Measurements from ENCODE around the gene CCL26.
"Not testable (repeated sequence)": the region's sequence is repeated elsewhere in the genome, so short reads cannot be mapped to it uniquely, and the experiment has no call there.

CCL26 gene

GRCh38 chr7:75795831-75796285, 23.8 kb upstream of the CCL26 start:
- no peak overlapping the region for H3K4me3 ChIP-seq (ENCODE audit: control insufficient read depth, low read depth, low read length)
- DNase-seq (ENCODE audit: low read depth) = no peak
- TF ChIP-seq CTCF (IDR thresholded peaks at IDR 0.05; ENCODE audit: control insufficient read depth, insufficient read depth, low read depth, low read length, missing control alignments) = no peak

DNA sequence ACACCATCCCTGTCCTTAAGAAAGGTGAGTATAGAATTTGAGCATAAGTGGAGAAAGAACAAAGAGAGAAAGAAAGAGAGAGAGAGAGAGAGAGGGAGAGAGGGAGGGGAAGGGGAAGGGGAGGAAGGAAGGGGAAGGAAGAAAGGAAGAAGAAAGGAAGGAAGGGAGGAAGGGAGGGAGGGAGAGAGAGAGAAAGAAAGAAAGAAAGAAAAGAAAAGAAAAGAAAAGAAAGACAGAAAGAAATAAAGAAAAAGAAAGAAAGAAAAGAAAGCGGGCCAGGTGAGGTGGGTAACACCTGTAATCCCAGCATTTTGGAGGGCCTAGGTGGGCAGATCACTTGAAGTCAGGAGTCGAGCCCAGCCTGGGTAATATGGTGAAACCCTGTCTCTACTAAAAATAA, 21.7 kb upstream of the CCL26 start:
- no peak for TF ChIP-seq CTCF (IDR thresholded peaks at IDR 0.05; ENCODE audit: control insufficient read depth, insufficient read depth, low read depth, low read length, missing control alignments)
- no peak overlapping the region for H3K4me3 ChIP-seq (ENCODE audit: control insufficient read depth, low read depth, low read length)
- DNase-seq (ENCODE audit: low read depth) = no peak

DNA sequence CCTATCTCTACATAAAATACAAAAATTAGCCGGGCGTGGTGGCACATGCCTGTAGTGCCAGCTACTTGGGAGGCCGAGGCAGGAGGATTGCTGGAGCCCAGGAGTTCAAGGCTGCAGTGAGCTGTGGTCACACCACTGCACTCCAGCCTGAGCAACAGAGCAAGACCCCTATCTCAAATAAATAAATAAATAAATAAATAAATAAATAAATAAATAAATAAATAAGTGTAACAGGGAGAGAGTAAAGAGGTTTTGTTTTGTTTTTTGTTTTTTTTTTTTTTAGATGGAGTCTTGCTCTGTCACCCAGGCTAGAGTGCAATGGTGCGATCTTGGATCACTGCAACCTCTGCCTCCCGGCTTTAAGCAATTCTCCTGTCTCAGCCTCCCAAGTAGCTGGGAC, 20.6 kb upstream of the CCL26 start:
- DNase-seq (ENCODE audit: low read depth); H3K4me3 ChIP-seq (ENCODE audit: control insufficient read depth, low read depth, low read length): not testable (repeated sequence)

- no peak for TF ChIP-seq CTCF (IDR thresholded peaks at IDR 0.05; ENCODE audit: control insufficient read depth, insufficient read depth, low read depth, low read length, missing control alignments)
- no peak overlapping the region for H3K4me3 ChIP-seq (ENCODE audit: control insufficient read depth, low read depth, low read length)
- DNase-seq (ENCODE audit: low read depth) = no peak
These were observed 17.4 kb upstream of the CCL26 start for GRCh38 chr7:75789361-75789924.

GRCh38 chr7:75788154-75788847, 16.3 kb upstream of the CCL26 start:
- H3K4me3 ChIP-seq (ENCODE audit: control insufficient read depth, low read depth, low read length); DNase-seq (ENCODE audit: low read depth): not testable (repeated sequence)

DNA sequence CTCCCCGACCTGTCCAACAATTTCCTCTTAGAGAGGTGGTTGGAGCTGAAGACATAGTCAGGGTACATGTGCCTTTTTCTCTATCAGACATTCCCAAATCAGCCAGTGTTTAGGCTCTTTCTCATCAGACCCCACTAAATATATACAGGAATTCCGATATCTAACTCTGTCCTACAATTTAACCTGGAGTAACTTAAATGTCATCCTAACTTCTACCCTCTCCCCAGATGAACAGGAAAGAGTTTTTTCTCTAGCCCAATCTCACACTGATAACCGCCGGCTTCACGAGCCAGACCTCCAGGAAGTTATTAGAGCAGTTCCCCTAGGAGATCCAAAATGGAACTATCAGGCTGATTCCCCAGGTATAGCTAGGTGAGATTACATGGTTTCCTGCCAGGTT, 11.0 kb upstream of the CCL26 start:
- not testable (repeated sequence) for H3K4me3 ChIP-seq (ENCODE audit: control insufficient read depth, low read depth, low read length); DNase-seq (ENCODE audit: low read depth)

GRCh38 chr7:75780647-75781273, 8.7 kb upstream of the CCL26 start:
- DNase-seq (ENCODE audit: low read depth); H3K4me3 ChIP-seq (ENCODE audit: control insufficient read depth, low read depth, low read length): not testable (repeated sequence)

- DNase-seq (ENCODE audit: low read depth); H3K4me3 ChIP-seq (ENCODE audit: control insufficient read depth, low read depth, low read length): not testable (repeated sequence)
These were observed 7.5 kb upstream of the CCL26 start for GRCh38 chr7:75779516-75779915.

GRCh38 chr7:75779035-75779434, 7.0 kb upstream of the CCL26 start:
- H3K4me3 ChIP-seq (ENCODE audit: control insufficient read depth, low read depth, low read length); DNase-seq (ENCODE audit: low read depth): not testable (repeated sequence)

DNA sequence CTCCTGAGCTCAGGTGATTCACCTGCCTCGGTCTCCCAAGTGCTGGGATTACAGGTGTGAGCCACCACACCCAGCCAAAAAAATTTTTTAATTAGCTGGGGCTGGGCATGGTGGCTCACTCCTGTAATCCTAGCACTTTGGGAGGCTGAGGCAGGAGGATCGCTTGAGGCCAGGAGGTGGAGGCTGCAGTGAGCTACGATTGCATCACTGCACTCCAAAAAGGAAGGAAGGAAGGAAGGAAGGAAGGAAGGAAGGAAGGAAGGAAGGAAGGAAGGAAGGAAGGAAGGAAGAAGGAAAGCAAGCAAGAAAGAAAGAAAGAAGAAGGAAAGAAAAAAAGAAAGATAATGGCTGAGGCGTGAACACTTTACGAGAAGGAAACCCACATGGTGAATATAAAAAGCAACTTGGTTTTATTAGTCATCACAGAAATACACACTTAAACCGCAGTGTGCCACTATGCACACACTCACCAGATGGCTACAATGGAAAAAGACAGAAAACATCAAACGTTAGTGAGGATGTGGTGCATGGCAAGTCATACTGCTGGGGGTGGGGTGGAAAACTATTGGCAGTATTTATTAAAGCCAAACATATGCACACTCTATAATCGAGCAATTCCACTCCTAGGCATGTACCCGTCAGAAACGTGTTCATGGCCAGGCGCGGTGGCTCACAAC, 4.4 kb upstream of the CCL26 start:
- TF ChIP-seq CTCF (IDR thresholded peaks at IDR 0.05; ENCODE audit: control insufficient read depth, insufficient read depth, low read depth, low read length, missing control alignments) = peak; percentile 15
- DNase-seq (ENCODE audit: low read depth) = peak; percentile 90
- H3K4me3 ChIP-seq (ENCODE audit: control insufficient read depth, low read depth, low read length) = no peak overlapping the region

- not testable (repeated sequence) for H3K4me3 ChIP-seq (ENCODE audit: control insufficient read depth, low read depth, low read length); DNase-seq (ENCODE audit: low read depth)
These were observed 1.9 kb upstream of the CCL26 start for GRCh38 chr7:75773958-75774357.

All from AG09309 (cell line).